Muscle of back (tissue), 13 donors: Measurements from ENCODE around the gene GRID2. TPM values are rescaled to one million over a fixed set of nuclear protein-coding genes. Genes with fewer than 3 reads are reported as not detected.
"Not testable (repeated sequence)": the region's sequence is repeated elsewhere in the genome, so short reads cannot be mapped to it uniquely, and the experiment has no call there.

Experiments used
- DNase-seq, 3 donors: peaks; one replicate each; pipeline versions ENCODE4 v3.0.0 to v3.0.0-alpha.2; 2013
- long read RNA-seq, 9 donors: transcript quantifications; one replicate each; lab custom pipeline, GENCODE V29; 2026
- polyA plus RNA-seq, 10 donors: library from polyadenylated mRNA; unstranded; fragments of 120-200 nt; gene quantifications; one replicate each; pipeline ENCODE4 v1.2.1, GENCODE V29; 2013; ENCODE audit not compliant: insufficient read length in 10 of 10

Gene GRID2
- polyA plus RNA-seq, result 1 to 10 TPM in 1 of 10 donors, under 1 TPM in 9; 0.25 to 1.9 (median 0.38) TPM
- long read RNA-seq, donor 1, result 0 reads
- long read RNA-seq, donor 2, result 0 reads
- long read RNA-seq, donor 3, result 0 reads
- long read RNA-seq, donor 4, result 0 reads
- long read RNA-seq, donor 5, result 0 reads
- long read RNA-seq, donor 6, result 0 reads
- long read RNA-seq, donor 7, result 0 reads
- long read RNA-seq, donor 8, result 0 reads
- long read RNA-seq, donor 9, result 0 reads

GRCh38 chr4:92303621-92304027 lies at the start of gene GRID2:
Gene GRID2, plus strand, starts transcription at chr4:92303966.
- peak; percentile 20 to 82 (median 42) for DNase-seq

DNA sequence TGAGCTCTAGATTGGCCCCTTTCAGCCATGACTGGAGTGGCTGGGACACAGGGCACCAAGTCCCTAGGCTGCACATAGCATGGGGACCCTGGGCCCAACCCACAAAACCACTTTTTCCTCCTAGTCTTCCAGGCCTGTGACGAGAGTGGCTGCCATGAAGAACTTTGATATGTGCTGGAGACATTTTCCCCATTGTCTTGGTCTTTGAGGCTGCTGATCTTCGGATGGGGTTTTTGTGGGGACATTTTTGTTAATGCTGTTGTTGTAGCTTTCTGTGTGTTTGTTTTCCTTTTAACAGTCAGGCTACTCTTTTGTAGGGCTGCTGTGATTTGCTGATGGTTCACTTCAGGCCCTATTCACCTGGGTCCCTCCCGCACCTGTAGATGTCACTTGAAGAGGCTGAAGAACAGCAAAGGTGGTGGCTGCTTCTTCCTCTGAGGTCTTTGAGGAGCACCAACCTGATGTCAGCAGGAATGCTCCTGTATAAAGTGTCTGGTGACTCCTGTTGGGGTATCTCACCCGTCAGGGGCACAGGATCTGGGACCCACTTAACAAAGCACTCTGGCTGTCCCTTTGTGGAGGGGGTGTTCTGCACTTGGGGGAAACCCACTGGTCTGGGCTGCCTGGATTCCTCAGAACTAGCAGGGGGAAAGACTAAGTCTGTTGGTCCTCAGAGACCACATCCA lies 49.6 kb upstream of the GRID2 start:
- DNase-seq, result no peak

DNA sequence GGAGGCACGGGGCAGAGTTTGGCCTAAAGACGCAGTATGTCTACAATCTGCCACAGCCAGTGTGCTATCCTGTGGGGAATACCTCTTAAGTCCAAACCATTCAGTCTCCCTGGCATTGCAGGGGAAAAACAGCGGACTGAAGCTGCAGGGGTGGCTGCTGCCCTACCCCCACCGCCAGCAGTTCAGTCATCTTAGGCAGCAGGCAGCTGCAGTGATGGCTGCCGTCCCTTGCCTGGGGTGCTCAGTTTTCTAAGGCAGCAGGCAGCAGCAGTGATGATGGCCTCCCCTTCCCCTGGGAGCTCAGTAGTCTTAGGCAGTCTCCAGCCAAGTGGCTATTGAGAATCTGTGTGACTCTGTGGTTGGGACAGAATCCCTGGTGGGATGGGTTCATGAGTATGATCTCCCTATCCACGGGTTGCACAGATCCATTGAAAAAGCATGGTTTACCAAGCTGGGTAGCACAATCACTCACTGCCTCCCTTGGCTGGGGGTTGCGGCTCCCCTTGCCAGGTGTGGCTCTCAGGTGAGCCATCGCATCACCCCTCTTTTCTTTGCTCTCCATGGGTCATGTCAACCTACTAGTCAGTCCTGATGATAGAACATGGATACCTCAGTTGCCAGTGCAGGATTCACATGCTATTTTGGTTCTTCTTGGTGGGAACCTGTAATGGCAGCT lies 48.9 kb upstream of the GRID2 start:
- DNase-seq, result no peak

GRCh38 chr4:92255920-92256244 lies 47.9 kb upstream of the GRID2 start:
- no peak for DNase-seq

GRCh38 chr4:92257931-92258857 lies 45.6 kb upstream of the GRID2 start:
- no peak for DNase-seq

GRCh38 chr4:92261256-92261655 lies 42.5 kb upstream of the GRID2 start:
- DNase-seq, result no peak

- no peak for DNase-seq
These were observed 41.4 kb upstream of the GRID2 start for GRCh38 chr4:92262371-92262770.

DNA sequence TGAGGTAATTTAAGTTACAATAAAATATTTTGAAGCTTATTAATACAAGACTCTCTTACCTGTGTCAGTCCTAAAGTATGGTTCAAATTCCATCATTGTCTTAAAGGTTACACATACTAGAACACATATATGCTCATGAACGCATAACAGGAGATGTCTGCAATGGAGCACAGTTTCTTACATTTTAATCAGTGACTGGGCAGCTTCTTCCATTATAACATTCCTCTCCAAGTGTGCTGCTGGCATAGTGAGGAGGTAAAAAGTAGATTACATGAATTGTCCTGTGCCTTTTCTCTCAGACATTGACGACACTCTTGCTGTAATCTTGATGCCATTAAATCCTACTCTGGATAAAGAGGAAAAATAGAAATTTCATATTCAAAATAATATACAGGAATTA lies 40.8 kb upstream of the GRID2 start:
- no peak for DNase-seq

GRCh38 chr4:92263575-92263974 lies 40.2 kb upstream of the GRID2 start:
- DNase-seq, result no peak

DNA sequence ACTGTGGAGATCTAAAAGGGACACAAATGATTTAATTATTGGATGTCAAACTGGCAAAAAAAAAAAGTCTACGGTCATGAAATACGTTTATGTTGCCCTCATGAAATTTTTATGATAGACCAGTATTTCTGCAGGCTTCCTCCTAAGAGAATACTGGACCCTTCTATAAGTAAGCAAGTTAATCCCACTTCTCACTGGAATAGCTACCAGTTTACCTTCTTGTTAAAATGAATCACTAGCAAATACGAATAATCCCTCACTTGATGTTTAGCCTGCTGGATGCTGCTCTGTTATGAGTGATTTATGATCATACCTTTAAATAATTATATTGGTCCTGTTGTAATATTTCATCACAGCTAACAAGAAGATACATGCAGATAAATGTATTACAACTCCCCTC lies 39.6 kb upstream of the GRID2 start:
- DNase-seq, result no peak

DNA sequence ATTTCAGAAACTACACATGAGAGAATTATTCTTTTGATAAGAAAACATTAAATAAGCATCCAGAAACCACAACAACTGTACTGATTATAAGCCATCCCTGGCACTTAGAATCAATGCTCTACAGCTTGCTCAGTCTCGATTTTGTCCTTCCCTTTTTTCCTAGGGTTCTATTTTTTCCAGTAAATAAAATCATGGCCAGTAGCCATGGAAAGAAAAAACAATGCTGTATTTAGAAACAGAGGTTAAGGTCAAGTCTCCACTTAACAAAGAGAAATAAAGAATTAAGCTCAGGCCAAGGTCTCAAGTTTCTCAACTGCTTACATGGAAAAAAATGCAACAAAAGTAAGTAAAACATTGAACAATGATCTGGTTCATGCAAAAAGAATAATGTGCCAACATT lies 38.7 kb upstream of the GRID2 start:
- DNase-seq, result peak; percentile 12 to 58 (median 22)

DNA sequence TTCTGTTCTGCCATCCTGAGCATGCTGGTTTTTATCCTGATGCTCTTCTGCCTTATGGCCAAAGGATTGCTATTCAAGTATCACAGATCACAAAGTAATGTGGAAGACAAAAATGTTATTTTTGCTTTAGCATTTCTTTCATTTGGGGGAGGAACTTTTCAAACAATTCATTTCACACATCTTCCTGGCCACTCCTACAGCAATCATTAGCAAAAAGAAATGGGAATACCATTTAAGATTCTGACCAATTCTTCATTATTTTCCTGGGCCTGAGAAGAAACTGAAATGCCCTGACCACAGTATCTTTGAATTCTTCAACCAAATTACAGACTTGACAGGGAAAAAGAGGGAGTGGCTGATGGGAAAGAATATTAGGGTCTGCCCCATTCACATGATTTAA lies 38.0 kb upstream of the GRID2 start:
- no peak for DNase-seq

- no peak for DNase-seq
These were observed 37.2 kb upstream of the GRID2 start for GRCh38 chr4:92266521-92266920.

- no peak for DNase-seq
These were observed 35.1 kb upstream of the GRID2 start for GRCh38 chr4:92268642-92269041.

DNA sequence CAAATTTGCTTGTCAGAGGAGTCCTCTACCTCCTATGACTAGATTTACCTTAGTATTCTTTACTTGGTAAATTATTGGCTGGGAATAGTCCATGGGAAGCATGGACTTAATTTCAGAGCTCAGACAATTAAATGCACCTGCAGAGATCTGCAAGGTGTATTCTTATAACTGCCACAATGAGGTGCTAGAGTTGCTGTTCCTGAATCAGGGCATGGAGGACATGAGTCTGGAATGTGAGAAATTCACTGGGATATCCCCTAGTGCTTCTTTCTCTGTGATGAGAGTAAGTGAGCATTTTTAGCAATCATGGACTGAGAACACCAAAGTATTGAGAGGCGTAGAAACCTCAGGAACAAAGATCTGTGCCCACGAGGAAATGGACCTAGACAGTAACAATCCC lies 32.9 kb upstream of the GRID2 start:
- DNase-seq, result no peak

DNA sequence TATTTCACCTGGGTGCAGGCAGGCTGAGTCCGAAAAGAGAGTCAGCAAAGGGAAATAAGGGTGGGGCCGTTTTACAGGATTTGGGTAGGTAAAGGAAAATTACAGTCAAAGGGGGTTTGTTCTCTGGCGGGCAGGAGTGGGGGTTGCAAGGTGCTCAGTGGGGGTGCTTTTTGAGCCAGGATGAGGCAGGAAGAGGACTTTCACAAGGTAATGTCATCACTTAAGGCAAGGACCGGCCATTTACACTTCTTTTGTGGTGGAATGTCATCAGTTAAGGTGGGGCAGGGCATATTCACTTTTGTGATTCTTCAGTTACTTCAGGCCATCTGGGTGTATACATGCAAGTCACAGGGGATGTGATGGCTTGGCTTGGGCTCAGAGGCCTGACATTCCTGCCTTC lies 32.2 kb upstream of the GRID2 start:
- DNase-seq, result not testable (repeated sequence)

DNA sequence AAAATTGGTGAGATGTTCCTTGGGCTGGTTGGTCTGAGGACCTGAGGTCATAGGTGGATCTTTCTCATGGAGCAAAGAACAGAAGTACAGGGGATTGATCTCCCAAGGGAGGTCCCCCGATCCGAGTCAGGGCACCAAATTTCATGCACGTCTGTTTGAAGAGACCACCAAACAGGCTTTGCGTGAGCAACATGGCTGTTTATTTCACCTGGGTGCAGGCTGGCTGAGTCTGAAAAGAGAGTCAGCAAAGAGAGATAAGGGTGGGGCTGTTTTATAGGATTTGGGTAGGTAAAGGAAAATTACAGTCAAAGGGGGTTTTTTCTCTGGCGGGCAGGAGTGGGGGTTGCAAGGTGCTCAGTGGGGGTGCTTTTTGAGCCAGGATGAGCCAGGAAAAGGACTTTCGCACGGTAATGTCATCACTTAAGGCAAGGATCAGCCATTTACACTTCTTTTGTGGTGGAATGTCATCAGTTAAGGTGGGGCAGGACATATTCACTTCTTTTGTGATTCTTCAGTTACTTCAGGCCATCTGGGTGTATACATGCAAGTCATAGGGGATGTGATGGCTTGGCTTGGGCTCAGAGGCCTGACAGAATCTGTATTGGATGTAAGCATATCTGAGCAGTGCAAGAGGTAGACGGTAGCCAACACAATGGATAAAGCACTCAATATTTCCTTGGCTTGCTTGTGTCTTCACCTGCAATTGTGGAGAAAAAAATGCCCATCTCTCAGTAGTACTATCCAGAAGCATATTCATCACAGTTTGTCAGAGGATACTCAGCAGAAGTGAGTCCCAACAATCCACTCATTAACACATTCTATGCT lies 26.5 kb upstream of the GRID2 start:
- DNase-seq, result not testable (repeated sequence)

DNA sequence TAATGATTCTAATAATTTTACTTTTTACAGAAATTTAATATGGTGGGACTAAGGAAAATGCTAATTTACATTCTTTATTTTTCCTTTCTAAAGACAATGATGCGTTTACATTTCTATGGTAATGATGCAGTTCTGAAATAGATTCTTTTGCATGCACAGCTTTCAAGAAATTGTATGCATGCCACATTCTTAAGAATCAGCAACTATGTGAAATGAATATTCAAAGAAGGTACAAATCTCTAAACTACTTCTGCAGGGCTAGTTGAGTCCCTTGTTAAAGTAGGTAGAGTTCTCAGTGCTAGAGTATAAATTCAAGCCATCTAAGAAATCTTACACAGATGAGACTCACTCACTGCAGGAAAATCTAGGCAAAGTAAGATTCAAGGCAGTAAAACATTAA lies 24.5 kb upstream of the GRID2 start:
- DNase-seq, result no peak

GRCh38 chr4:92299152-92299551 lies 4.6 kb upstream of the GRID2 start:
- DNase-seq, result peak in 1 of 3 donors; percentile 15

DNA sequence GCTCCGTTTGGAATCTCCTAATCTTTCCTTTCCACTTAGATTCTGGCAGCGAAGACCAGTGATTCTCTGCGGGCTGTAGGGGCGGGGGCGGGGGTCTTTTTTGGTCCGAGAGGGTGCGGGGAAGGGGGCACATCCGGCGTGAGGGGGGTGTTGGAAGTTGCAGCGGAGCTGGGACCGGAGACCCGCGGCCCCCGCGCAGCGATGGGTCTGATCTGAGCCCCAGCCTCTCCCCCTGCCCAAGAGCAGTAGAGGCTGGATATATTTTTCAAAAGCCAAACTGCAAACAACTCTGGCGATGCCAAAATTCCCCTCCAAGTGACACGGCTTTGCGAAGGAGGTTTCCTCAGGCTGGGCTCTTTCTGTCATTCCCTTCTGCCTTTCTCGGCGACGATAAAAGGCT lies 355 bp downstream of the GRID2 start:
- DNase-seq, result peak in 1 of 3 donors; percentile 13

- DNase-seq, result peak in 2 of 3 donors; percentile 7 to 55
These were observed 840 bp downstream of the GRID2 start for GRCh38 chr4:92304606-92305005.
